NT2/D1 (cell line): ENCODE results near the gene SLC16A10.

Source experiments
- DNase-seq: peaks from one replicate; pipeline ENCODE4 v3.0.0-alpha.2; 2011; ENCODE audit warnings: low read depth, low spot score
- H3K27me3 ChIP-seq: 2 replicates; pipeline ENCODE4 v1.6.0; 2011; ENCODE audit warnings: mild to moderate bottlenecking; ENCODE audit not compliant: insufficient read length, insufficient read depth
- H3K36me3 ChIP-seq: 2 replicates; pipeline ENCODE4 v1.6.1; 2011; ENCODE audit warnings: mild to moderate bottlenecking, low read length, mixed read lengths; ENCODE audit not compliant: insufficient read depth, insufficient read length
- H3K4me1 ChIP-seq: 2 replicates; pipeline ENCODE4 v1.5.1; 2011; ENCODE audit not compliant: insufficient read depth, insufficient read length
- H3K4me3 ChIP-seq: 2 replicates; pipeline ENCODE4 v1.5.1; 2011; ENCODE audit warnings: low read depth; ENCODE audit not compliant: insufficient read length
- H3K9ac ChIP-seq: 2 replicates; pipeline ENCODE4 v1.6.0; 2011; ENCODE audit warnings: low read depth; ENCODE audit not compliant: insufficient read length
- H3K9me3 ChIP-seq: 2 replicates; pipeline ENCODE4 v1.5.1; 2011; ENCODE audit warnings: mild to moderate bottlenecking, low read length; ENCODE audit not compliant: insufficient read depth
- SUZ12 ChIP-seq: IDR thresholded peaks from 2 replicates; pipeline ENCODE4 v1.6.1; 2011; ENCODE audit not compliant: insufficient read length, insufficient read depth; ENCODE audit errors: extremely low read depth
- YY1 ChIP-seq: IDR thresholded peaks from 2 replicates; pipeline ENCODE4 v1.6.1; 2011; ENCODE audit not compliant: insufficient read length, insufficient read depth
- ZNF274 ChIP-seq: IDR thresholded peaks from 2 replicates; pipeline ENCODE4 v1.6.1; 2011; ENCODE audit warnings: mild to moderate bottlenecking, low read depth, low read length

The SLC16A10 gene

DNA sequence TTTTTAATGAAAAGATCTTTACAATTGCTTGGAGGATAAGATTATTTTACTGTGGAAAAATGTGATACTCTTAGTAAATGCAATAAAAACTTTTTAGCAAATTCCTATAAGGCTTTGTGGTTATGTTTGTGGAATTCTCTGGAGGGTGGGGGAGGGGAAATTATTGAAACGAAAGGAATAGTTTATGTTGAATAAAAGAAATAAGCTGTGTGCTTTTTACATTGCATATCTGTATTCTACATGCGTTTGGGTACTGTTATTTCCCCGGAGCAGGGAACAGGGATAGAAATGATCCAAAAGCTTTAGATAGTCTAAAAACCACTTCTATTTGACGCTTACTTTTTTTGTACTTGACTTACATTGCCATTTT is 143.8 kb downstream of the SLC16A10 start:
- Histone ChIP-seq H3K27me3 (no peaks in the 10 kb centered on the region), H3K4me3 (no peak overlapping the region), H3K9me3 (no peaks in the 10 kb centered on the region), H3K4me1 (no peaks in the 10 kb centered on the region), H3K36me3 (no peaks in the 10 kb centered on the region), H3K9ac (no peak overlapping the region)
- no peak for TF ChIP-seq ZNF274
- TF ChIP-seq SUZ12: no peak
- TF ChIP-seq YY1: no peak
- DNase-seq: no peak

DNA sequence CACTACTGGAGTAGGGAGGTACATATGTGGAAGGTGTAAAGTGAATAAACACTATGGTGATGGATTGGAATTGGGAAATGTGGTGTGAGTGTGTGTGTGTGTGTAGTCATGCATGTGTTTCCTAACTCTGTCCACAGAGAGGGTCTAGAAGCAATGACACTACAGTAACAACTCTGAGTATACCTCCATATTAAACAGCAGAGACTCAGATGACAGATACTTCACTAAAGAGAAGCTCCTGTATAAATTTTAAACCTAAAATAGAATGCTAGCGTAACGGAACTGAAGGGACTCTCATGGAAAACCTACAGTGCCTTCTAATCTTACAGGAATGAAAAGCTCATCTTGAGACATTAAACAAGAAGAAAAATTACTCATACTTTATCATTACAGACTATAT is 150.5 kb downstream of the SLC16A10 start:
- Histone ChIP-seq H3K4me3 (no peak overlapping the region), H3K27me3 (no peaks in the 10 kb centered on the region), H3K36me3 (no peaks in the 10 kb centered on the region), H3K9ac (no peak overlapping the region), H3K9me3 (no peaks in the 10 kb centered on the region), H3K4me1 (no peaks in the 10 kb centered on the region)
- DNase-seq: no peak
- no peak for TF ChIP-seq SUZ12
- no peak for TF ChIP-seq ZNF274
- no peak for TF ChIP-seq YY1

DNA sequence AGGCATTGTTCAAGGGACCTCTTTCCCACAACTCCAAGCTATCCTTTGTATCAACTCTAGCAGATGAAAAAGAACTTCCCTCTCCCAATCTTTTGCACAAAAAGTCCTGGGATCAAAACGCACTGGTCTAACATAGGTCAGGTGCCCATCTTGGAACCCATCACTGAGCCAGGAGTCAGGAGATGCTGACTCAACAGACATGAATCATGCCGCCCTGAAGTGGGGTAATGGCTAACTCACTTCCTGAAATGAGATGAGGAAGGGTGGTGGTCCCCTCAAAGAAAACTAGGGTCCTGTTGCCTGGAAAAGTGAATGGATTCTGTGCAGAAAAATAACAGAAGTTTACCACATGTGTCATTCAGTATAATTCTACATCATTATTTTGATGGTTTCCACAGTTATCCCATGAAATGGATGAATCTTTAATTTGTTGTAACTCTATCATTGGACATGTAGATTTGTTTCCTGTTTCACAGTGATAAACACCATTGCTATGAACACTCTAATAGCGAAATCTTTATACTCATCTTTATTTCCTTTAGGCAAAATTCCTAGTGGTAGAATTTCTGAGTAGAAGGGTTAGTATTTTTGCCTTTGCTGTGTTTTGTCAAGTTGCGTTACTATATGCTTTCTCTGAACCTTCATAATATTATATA is 151.3 kb downstream of the SLC16A10 start:
- H3K9ac ChIP-seq: no peak overlapping the region
- no peaks in the 10 kb centered on the region for H3K36me3 ChIP-seq
- no peaks in the 10 kb centered on the region for H3K4me1 ChIP-seq
- H3K9me3 ChIP-seq: no peaks in the 10 kb centered on the region
- no peak overlapping the region for H3K4me3 ChIP-seq
- no peak for DNase-seq
- no peaks in the 10 kb centered on the region for H3K27me3 ChIP-seq
- TF ChIP-seq YY1 (no peak), SUZ12 (no peak), ZNF274 (no peak)

DNA sequence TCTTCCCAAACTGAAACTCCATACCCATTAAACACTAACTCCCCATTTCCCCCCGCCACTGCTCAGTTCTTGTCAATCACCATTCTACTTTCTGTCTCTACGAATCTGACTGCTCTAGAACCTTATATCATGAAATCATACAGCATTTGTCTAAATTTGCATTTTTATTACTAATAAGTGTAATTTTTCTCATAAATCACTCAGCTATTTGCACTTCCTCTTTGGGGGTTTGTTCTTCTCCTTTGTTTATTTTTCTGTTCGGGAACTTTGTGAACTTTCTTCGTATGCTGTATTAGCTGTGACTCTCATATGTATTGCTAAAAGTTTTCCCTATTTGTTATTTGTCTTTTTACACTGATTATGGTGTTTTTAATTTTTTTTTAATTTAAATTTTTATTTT is 152.2 kb downstream of the SLC16A10 start:
- Histone ChIP-seq H3K4me3 (no peak overlapping the region), H3K36me3 (no peaks in the 10 kb centered on the region), H3K27me3 (no peaks in the 10 kb centered on the region), H3K9me3 (no peaks in the 10 kb centered on the region), H3K9ac (no peak overlapping the region), H3K4me1 (no peaks in the 10 kb centered on the region)
- TF ChIP-seq YY1 (no peak), ZNF274 (no peak), SUZ12 (no peak)
- no peak for DNase-seq

DNA sequence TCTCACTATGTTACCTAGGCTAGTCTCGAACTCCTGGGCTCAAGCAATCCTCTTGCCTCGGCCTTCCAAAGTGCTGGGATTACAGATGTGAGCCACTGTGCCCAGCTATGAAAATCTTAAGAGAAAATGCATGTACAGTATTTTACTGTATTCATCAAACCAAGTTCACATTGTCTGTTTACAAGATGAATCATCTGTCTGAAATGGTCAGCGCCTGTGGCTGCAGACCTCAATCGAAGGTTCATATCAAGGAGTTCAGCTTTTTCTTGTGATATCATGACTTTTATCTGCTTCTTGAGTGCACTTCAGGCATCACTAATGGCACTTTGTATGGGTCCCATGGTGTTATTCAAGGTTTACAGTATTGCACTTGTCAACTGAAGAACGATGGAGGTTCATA is 155.1 kb downstream of the SLC16A10 start:
- Histone ChIP-seq H3K4me1 (no peaks in the 10 kb centered on the region), H3K9ac (no peak overlapping the region), H3K27me3 (no peaks in the 10 kb centered on the region), H3K36me3 (no peaks in the 10 kb centered on the region), H3K4me3 (no peak overlapping the region), H3K9me3 (no peaks in the 10 kb centered on the region)
- no peak for TF ChIP-seq YY1
- no peak for DNase-seq

DNA sequence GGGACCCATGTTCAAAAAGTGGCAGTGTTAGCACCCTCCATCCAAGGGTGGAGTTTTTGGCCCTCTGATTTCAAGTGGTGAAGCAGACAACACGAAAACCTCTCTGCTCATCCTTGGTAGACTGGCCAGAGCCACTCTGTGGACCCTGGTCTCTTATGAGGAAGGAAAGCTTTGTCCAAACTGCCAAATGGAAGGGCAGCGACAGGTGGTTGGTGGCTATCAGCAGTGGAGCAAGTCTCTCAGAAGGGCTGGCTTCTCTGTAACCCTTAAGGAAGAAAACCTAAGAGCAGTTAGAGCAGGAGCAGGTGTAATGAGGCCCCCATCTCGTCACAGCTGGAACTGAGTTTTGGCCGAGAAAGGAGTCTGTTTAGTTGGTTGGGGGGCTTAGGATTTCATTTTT is 155.8 kb downstream of the SLC16A10 start:
- Histone ChIP-seq H3K9ac (no peak overlapping the region), H3K4me1 (no peaks in the 10 kb centered on the region), H3K27me3 (no peaks in the 10 kb centered on the region), H3K9me3 (no peaks in the 10 kb centered on the region), H3K4me3 (no peak overlapping the region), H3K36me3 (no peaks in the 10 kb centered on the region)
- DNase-seq: no peak
- no peak for TF ChIP-seq ZNF274
- TF ChIP-seq SUZ12: no peak

DNA sequence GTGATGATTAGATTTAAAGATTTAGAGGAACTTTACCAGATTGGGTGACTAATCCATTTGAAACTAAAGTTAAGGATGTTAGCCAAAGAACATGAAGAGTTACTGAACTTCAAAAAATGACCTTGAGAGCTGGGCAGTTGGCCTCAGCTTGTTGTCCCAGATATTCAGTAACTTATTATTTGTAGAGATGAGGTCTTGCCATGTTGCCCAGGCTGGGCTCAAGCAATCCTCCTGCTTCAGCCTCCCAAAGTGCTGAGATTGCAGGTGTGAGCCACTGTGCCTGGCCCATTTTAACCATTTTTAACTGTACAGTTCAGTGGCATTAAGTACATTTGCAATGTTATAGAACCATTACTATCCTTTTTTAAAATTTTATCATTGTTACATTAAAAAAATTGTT is 161.5 kb downstream of the SLC16A10 start:
- Histone ChIP-seq H3K27me3 (peaks cover 38% of the 10 kb centered on the region), H3K9me3 (no peaks in the 10 kb centered on the region), H3K9ac (no peak overlapping the region), H3K4me1 (no peaks in the 10 kb centered on the region), H3K36me3 (no peaks in the 10 kb centered on the region), H3K4me3 (no peak overlapping the region)
- TF ChIP-seq YY1: no peak
- TF ChIP-seq SUZ12: no peak
- TF ChIP-seq ZNF274: no peak
- DNase-seq: no peak
